Stimulated activated CD4-positive, alpha-beta T cell treated with anti-CD3 and anti-CD28 coated beads, Interleukin-12 subunit alpha, Interleukin-12 subunit beta, amount 100 ng/mL, for 4 hours (primary cell): ENCODE data around the gene NAPA.
A peak's percentile ranks its signal among the peaks of the same experiment; 100 is the strongest.

Source experiments
- DNase-seq: peaks from one replicate; pipeline ENCODE4 v3.0.0-alpha.2; 2020

Gene NAPA

GRCh38 chr19:47485210-47485609 lies 29.7 kb downstream of the NAPA start:
- no peak for DNase-seq

- peak; percentile 85 for DNase-seq
Observed at GRCh38 chr19:47483800-47484690, 30.8 kb downstream of the NAPA start, which contains the start of gene KPTN. KPTN (minus strand) TSS chr19:47484219; CDS start chr19:47484160, 59 bp downstream.

- no peak for DNase-seq
Observed at GRCh38 chr19:47483200-47483599, 31.7 kb downstream of the NAPA start.

DNA sequence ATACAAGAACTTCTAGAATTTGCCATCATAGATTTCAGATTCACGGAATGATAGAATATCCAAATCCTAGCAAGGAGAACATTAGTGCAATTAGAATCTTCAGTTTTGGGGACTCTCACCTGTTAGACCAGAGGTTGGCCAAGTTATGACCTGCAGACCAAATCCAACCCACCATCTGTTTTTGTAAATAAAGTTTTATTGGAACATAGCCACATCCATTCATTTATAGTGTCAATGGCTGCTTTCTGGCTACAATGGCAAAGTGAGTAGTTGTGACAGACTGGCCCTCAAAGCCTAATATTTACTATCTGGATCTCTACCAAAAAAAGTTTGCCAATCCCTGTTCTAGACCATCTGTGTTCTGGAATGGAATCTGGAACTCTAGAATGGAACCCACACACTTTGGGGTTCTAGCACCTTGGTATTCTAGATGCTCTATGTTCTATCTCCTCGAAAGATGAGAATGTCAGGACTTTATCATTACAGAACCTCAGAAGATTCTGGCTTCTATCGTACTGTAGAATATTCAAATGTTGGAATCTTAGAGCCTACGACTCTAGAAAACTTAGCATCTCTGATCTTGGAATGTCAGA lies 33.3 kb downstream of the NAPA start:
- no peak for DNase-seq

DNA sequence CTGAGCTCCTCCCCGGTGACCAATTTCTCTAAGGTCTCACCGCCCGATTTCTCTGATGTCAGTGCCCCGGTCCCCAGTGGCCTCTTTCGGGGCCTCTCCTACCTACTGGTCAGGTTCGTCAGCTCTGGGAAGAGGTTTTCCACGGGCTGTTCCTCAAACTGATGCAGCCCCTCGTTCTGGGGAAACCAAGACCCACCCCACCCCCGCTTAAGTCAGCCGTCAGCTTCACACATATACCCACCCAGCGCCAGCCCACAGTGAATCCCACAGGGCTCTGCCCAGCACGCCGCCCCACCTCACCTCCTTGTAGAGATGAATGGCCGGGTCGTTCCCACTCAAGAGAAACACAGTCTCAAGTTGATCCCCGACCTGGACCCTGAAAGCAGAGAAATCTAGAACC lies 34.2 kb downstream of the NAPA start:
- no peak for DNase-seq

DNA sequence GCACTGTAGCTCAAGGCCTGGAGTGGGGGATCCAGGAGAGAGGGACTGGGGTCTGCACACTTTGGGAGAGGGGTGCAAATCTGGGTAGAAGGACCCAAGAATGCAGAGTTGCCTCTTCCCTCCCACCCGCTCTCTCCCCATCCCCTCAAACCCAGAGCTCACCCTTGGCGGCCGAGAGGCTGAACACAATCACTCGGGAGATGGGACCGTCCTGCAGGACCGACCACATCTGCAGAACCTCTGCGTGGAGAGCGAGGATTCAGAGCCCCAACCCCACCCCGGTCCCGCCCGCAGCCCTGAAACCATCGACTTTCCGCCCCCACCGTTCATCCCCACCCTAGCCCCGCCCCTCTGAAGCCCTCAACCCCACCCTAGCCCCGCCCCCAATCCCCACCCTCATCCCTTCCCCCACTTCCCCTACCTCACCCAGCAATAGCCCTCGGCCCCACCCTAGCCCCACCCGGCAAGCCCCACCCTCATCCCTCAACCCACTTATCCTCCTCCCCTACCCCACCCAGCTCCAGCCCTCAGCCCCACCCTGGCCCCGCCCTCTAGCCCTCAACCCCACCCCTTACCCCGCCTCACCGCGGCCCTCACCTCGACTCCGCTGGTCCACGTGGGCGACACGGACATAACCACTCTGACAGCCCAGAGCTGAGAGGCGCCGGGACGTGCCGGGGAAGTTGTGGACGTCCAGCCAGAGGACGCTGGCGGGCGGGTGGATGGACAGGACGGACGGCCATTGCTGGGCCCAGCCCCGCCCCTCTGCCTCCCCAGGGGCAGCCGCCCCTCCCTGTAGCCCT lies 35.0 kb downstream of the NAPA start:
- no peak for DNase-seq

- DNase-seq: no peak
Observed at GRCh38 chr19:47476438-47476972, 38.4 kb downstream of the NAPA start.

- DNase-seq: no peak
Observed at GRCh38 chr19:47475465-47475864, 39.4 kb downstream of the NAPA start.

DNA sequence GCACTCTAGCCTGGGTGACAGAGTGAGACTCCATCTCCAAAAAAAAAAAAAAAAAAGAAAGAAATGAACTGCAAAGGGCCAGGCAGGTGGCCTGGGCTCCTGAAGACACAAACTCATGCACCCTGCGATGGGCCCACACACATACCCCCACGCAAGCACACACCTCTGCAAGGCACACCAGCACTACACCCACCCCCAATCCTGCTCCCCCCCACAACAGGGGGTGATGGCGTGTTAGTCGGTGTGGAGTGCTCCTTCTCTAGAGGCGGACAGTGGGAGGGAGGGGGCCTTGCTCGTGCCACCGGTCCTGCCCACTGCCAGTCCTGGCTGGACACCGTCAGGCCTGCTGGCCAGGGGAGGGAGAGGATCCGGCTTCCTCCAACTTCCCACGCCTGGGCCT lies 41.5 kb downstream of the NAPA start:
- no peak for DNase-seq

DNA sequence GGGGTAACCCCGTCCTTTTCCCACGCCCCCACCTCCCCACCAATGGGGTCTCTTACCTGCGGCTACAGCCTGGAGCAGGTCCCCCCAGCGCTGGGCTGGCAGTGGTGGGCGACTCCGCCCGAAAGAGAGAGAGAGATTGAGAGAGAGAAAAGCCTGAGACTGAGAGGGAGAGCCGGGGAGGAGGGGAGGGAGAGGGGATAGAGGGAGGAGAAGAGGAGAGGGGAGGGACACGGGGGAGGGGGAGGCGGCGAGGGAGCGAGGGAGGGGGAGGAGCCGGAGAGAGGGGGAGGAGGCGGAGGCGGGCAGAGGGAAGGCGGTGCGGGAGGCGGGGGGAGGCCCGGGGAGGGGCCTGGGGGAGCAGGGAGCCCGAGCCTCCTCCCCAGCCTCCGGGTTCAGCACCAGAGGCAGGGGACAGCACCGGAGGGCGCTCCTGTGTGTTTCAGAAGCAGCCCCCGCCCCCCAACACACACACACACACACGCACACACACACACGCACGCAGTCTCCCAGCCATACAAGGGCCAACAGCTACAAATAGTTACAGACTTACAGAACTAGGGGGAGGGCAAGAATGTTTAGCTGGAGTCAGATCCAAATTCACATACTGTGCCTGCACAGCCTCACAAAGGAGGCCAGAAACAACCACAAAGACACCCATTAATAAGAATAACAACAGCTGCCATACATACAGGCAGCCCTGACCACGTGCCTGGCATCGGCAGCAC lies 43.0 kb downstream of the NAPA start, which contains the start of gene SLC8A2:
Gene SLC8A2 (minus strand): TSS at position 161 of the 725 bp plus-strand sequence. CDS start 5,490 bp downstream, outside the sequence.
- peak; percentile 51 for DNase-seq

DNA sequence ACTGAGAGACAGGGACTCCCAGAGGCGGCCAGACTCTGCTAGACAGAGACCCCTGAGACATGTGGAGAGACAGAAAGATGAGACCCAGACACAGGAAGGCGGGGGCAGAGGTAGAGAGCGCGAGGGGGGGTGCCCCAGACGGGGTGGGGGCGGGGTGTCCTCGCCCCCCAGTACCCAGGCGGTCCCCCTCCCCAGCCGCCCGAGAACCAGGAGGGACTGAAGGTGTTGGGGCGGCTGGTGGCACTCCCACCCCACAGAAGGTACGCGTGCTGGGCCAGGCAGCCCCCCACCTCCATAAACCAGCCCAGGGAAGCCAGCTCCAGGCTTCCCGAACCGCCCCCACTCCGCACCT lies 43.5 kb downstream of the NAPA start:
- DNase-seq: no peak

DNA sequence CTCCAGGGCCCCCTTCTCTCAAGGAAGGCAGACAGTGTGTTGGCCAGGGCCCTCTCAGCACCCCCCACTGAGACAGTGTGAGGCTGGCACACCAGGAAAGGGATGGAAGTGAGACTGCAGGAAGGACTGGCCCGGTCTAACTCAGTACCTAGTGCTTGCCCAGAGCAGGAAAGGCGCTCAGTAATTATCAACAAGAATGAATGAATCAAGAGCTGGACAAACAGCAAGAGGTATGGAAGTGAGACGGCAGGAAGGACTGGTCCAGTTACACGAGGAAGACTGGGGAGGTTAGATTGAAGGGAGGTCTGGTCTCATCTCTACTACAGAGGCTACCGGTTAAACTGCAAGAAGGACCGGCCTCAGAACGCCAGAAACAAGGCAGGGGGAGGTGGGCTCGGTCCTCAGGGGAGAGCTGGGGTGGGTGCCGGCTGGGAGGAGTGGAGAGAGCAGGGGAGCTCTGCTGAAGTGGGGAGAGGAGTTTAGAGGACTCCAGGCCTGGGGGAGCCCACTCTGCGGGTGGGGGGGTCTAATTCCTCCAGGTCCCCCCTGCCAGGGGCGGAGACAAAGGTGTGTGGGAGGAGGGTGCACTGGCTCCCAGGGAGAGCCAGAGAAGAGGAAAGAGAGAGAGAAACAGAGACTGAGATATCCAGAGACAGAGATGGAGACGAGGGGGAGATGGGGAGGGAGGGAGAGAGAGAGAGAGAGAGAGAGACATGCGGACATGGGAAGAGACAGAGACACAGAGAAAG lies 44.2 kb downstream of the NAPA start:
- DNase-seq: no peak

DNA sequence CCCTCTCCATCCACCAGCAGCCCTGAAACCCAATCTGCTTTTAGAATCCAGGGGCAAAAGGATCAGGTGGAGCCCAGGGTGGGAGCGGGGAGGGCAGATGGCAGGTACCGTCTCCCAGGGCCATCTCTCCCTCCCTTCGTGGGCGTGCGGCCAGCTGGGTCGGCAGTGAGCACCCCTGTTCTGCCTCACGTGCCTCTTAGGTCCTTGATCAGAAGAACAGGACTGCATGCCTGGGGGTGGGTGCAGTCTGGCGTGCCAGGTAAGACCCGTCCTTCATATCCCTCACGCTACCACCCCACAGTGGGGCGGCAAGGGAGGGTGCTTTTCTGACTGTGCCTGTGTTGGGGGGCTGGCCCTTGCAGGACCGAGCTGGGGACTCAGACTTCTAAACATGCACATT lies 45.1 kb downstream of the NAPA start:
- DNase-seq: no peak

DNA sequence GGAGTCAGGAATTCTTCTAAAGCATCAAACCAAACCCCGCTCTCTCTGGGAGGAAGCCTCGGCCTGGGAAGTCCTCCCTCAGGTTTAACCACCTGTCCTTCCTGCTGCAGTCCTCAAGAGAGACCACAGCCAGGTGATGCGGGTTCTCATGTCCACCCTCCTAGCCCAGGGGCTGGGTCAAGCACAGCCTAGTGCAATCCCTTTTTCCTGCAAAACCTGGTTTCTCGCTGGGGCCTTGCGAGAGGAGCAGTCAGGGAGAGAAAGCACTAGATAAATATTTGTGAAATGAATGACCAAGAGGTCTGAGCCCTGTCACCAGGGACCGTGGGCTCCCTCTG lies 45.5 kb downstream of the NAPA start:
- DNase-seq: no peak

DNA sequence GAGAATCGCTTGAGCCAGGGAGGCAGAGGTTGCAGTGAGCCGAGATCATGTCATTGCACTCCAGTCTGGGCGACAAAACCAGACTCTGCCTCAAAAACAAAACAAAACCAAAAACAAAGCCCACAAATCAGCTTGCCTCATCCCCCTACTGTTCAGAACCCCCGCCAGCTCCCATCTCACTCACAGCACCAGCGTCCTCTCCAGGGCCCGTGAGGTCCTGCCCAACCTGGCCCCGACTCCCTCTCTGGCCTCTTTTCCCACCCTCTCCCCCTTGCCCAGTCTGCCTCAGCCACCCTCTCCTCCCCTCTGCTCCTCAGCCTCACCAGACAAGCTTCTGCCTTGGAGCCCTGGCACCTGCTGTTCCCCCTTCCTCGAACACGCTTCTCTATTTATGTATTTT lies 46.9 kb downstream of the NAPA start:
- no peak for DNase-seq

DNA sequence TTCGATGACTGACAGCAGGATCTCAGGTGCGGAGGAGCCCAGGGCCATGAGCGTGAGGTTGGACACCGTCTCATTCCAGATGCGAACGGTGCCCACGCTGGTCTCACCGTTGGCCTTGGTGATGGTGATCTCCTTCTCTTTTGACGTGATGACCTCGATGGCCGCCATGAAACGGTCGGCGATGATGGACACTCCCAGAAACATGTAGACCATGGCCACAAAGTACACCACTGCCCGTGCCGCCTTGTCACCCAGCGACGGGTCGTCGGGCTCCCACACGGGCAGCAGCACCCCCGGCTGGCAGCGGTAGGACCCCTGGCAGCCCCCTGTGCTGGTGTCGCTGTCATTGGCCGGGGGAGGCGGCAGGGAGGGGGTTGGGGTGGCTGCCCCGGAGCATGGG lies 48.9 kb downstream of the NAPA start:
- DNase-seq: no peak

DNA sequence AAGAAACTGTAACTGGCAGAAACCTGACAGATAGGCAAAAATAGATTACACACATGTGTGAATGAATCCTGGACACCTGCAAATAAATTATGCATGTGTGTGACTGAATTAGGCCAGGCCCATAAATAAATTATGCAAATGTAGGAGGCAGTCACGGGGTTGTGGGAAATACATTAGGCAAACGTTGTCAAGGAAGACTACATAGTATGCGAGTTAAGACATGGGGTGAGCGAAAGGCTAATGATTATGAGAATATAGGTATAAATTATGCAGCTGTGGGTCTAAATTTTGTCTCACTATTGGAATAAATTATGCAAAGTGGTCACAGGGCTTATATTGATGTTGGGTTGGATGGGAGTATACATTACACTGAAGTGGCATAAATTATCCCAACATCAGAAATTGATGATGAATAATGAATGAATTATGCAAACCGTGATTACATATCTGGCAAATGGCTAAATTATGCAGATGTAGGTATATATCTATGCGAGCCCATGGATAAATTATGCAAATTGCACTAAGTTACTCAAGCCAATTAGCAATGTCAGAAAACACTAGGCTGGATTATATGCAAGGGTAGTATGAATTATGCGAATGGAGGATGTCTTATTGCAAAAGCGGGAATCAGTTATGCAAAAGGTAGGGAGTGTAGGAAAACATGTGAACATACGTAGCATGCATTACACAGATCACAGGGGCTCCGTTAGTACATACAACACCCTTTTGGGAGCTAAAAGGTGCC lies 50.0 kb downstream of the NAPA start:
- DNase-seq: no peak

DNA sequence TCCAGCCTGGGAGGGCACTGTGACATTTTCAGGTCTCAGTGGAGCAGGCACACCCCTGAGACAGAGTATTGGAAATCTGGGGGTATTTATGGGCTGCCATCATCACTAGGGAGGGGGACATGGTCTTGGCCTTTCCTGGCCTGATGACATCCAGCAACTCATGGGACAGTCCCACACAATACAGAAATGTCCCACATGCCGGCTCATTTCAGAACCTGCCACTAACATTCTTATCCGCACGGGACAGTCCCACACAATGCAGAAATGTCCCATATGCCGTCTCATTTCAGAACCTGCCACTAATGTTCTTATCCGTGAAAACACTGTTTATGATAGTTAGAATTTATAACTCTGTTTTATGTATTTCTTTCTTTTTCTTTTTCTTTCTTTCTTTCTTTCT lies 53.0 kb downstream of the NAPA start:
- DNase-seq: no peak

GRCh38 chr19:47459477-47459876 lies 55.4 kb downstream of the NAPA start:
- DNase-seq: no peak

GRCh38 chr19:47458672-47459071 lies 56.2 kb downstream of the NAPA start:
- no peak for DNase-seq
